Measurements from ENCODE around the gene MTREX.

Gene MTREX

GRCh38 chr5:55325621-55326020 is 17.8 kb downstream of the MTREX start:
- no peak for DNase-seq

- DNase-seq: no peak
These were observed 19.5 kb downstream of the MTREX start for GRCh38 chr5:55327281-55327680.

- no peak for DNase-seq
These were observed 23.5 kb downstream of the MTREX start for GRCh38 chr5:55331321-55331720.

GRCh38 chr5:55333017-55333416 is 25.2 kb downstream of the MTREX start:
- DNase-seq: no peak

- no peak for DNase-seq
These were observed 26.0 kb downstream of the MTREX start for GRCh38 chr5:55333811-55334210.

- no peak for DNase-seq
These were observed 30.4 kb downstream of the MTREX start for GRCh38 chr5:55338092-55338613.

- DNase-seq: no peak
These were observed 31.0 kb downstream of the MTREX start for GRCh38 chr5:55338810-55339243.

GRCh38 chr5:55343107-55343506 is 35.3 kb downstream of the MTREX start:
- DNase-seq: no peak

GRCh38 chr5:55343609-55344008 is 35.8 kb downstream of the MTREX start:
- no peak for DNase-seq

- peak; percentile 49 for DNase-seq
These were observed 36.7 kb downstream of the MTREX start for GRCh38 chr5:55344392-55344992.

GRCh38 chr5:55345327-55345726 is 37.5 kb downstream of the MTREX start:
- DNase-seq: no peak

- DNase-seq: no peak
These were observed 40.0 kb downstream of the MTREX start for GRCh38 chr5:55347786-55348185.

- no peak for DNase-seq
These were observed 43.0 kb downstream of the MTREX start for GRCh38 chr5:55350754-55351153.

GRCh38 chr5:55356896-55357295 is 49.1 kb downstream of the MTREX start:
- no peak for DNase-seq

- DNase-seq: no peak
These were observed 52.4 kb downstream of the MTREX start for GRCh38 chr5:55360190-55360589.

- no peak for DNase-seq
These were observed 56.1 kb downstream of the MTREX start for GRCh38 chr5:55363856-55364255.

GRCh38 chr5:55364537-55365055 is 56.8 kb downstream of the MTREX start:
- DNase-seq: no peak

GRCh38 chr5:55370291-55370925 is 62.6 kb downstream of the MTREX start:
- no peak for DNase-seq

- DNase-seq: no peak
These were observed 63.4 kb downstream of the MTREX start for GRCh38 chr5:55371145-55371544.

GRCh38 chr5:55372130-55372925 is 64.5 kb downstream of the MTREX start:
- no peak for DNase-seq

GRCh38 chr5:55377810-55378209 is 70.0 kb downstream of the MTREX start:
- no peak for DNase-seq

- DNase-seq: no peak
These were observed 75.5 kb downstream of the MTREX start for GRCh38 chr5:55383254-55383653.

- no peak for DNase-seq
These were observed 76.3 kb downstream of the MTREX start for GRCh38 chr5:55384072-55384471.

GRCh38 chr5:55385227-55385626 is 77.4 kb downstream of the MTREX start:
- DNase-seq: no peak
